AG09319 (cell line): ENCODE results near the gene SARDH.

Experiments
- DNase-seq: peaks from one replicate; pipeline ENCODE4 v3.0.0-alpha.2; 2010; ENCODE audit warnings: low read depth; ENCODE audit errors: extremely low read depth
- TF ChIP-seq, protein P1 (sequence below): IDR thresholded peaks from 2 replicates; pipeline ENCODE4 v1.5.1; 2011; ENCODE audit warnings: low read depth, mild to moderate bottlenecking, inconsistent platforms, low read length, moderate library complexity

The SARDH gene

DNA sequence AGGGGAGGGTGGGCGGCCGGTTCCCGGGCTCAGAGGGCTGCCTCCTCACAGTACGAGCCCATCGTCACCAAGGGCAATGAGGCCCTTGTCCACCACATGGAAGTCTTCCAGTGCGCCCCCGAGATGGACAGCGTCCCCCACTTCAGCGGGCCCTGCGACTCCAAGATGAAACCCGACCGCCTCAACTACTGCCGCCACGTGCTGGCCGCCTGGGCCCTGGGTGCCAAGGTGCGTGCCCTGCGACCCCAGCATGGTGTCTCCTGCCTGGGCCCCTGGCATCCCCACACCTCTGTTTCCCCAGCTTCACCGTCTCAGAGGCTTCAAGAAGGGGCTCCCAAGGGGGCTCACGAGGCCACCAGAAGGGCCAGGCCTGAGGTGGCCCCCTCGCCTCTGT lies 94.8 kb downstream of the SARDH start:
- no peak for DNase-seq
- TF ChIP-seq, protein P1, sequence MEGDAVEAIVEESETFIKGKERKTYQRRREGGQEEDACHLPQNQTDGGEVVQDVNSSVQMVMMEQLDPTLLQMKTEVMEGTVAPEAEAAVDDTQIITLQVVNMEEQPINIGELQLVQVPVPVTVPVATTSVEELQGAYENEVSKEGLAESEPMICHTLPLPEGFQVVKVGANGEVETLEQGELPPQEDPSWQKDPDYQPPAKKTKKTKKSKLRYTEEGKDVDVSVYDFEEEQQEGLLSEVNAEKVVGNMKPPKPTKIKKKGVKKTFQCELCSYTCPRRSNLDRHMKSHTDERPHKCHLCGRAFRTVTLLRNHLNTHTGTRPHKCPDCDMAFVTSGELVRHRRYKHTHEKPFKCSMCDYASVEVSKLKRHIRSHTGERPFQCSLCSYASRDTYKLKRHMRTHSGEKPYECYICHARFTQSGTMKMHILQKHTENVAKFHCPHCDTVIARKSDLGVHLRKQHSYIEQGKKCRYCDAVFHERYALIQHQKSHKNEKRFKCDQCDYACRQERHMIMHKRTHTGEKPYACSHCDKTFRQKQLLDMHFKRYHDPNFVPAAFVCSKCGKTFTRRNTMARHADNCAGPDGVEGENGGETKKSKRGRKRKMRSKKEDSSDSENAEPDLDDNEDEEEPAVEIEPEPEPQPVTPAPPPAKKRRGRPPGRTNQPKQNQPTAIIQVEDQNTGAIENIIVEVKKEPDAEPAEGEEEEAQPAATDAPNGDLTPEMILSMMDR = no peak

DNA sequence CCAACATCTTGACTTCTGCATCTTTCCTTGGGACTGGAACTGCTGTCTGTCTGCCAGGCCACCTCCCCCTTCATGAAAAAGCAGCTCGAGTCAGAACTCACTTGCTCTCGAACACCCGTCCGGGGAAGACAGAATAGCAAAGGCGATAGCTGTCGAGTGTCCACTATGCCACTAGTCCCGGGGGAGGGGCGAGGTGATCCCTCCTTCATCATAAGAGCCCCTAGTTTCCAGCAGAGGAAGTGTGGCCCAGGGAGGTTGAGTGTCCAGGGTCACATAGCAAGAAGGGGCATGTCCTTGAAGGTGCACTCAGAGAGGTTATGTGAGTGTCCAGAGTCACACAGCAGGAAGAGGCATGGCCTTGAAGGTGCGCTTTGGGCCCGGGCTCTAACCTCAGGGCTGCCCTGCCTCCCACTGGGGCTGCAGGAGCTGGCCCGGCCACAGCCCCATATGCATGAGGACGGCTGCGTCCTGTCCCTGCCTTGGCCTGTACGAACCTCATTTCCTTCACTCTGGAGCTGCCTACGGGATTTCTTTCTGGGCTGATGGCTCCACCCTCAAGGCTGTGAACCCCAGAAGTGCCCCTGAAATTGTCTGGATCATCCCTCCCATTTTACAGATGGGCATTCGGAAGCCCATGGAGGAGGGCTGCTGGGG lies 95.3 kb downstream of the SARDH start:
- TF ChIP-seq, protein P1 = no peak
- no peak for DNase-seq

DNA sequence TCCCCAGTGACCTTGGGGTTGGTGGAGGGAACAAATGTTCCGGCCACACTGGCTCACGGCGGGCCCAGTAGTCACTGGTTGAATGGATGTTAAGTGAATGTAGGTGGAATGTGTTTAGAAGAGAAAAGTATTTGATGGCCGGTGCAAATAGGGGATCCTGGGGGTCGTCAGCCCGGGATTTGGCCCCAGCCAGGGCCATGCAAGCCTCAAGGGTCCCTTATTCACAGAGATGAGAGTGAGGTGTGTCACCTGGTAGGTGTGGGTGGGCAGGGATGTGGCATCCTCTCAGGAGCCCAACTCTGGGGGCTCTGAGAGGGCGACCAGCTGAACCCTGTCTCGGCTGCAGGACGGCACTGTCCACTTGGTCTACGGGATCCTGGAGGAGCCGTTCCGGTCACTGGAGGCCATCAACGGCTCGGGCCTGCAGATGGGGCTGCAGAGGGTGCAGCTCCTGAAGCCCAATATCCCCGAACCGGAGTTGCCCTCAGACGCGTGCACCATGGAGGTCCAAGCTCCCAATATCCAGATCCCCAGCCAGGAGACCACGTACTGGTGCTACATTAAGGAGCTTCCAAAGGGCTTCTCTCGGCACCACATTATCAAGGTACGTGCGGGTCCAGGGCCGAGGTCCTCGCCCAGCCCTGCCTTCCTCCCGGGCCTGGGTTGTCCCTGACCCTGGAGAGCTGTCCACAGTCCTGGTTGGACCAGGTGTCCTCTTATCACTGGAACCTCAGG lies 96.1 kb downstream of the SARDH start:
- TF ChIP-seq, protein P1 = no peak
- no peak for DNase-seq

DNA sequence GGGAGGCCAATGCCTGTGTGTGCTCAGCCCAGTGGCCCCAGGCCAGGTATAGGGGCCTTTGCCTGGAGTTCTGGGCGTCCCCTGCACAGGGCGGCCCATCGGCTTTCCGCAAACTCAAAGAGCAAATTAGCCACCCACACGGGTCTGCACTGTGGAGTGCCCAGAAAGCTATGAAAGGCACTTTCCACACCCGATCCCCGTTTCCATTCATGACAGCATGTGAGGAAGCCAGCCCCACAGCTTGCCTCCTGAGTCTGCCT lies 96.8 kb downstream of the SARDH start:
- TF ChIP-seq, protein P1 = no peak
- DNase-seq = no peak

DNA sequence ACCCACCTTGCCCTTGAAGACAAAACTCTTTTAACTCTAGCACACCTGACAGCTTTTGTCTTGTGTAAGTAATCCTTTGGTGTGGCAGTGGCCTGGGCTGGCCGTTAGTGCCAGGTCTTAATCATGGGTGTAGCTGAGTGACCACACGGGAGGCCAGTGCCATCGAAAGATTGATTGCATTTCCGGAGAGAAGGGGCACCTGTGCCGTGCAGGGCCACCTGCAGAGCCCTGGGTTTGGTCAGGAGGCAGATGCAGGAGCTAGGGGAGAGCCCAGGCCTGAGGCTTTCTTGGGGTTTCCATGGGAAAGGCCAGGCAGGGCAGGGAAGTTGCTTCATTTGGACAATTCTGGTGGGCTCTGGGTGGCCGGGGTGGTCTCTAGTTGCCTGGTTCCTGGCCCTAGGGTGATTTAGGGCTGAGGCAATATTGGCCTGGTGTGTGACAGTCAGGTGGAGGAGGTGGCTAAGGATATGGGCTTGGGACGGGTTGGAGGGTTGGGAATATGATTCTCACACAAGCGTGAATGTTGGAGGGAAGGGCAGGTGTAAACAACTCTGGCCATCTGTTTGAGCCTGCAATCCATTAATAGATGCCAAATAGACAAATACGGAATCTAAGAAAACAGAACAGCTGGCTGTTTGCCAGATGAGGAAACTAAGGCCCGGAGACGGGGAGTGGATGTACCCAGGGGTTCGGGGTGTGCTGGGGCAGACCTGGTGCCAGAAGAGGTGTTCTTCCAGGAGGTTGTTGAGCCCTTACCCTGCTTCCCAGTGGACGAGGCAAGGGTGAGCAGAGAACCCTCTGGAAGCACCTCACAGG lies 97.4 kb downstream of the SARDH start:
- TF ChIP-seq, protein P1 = no peak
- no peak for DNase-seq

DNA sequence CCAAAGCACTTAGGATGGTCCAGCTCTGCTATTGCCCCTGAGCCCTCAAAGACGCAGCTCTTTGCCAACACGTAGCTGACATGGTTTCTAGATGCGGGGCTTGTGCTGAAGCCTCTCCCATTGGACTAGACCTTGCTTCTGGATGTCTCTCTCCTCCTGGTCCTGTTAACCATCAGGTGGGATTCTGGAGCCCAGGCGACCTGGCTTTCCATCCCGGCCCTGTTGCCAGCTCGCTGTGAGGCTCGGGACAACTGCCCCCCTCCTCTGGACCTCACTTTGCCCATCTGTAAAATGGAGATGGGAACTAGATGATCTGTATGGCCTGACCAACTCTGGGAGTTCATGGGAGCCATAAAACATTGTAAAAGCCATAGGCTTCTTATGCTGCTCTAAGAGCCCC lies 98.0 kb downstream of the SARDH start:
- DNase-seq = no peak
- TF ChIP-seq, protein P1 = no peak

DNA sequence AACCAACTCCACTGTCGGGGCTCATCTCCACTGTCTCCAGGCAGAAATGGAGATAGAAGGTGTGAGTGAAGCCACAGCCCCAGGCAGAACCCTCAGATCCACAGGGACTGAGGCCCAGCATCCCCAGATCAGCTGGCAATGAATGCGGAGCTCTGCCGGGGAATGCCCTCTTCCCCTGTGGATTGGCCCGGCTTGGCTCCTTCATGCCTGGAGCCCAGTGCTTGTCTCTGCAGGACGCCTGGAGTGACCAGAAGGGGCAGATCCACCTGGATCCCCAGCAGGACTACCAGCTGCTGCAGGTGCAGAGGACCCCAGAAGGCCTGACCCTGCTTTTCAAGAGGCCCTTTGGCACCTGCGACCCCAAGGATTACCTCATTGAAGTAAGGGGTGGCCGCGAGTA lies 98.5 kb downstream of the SARDH start:
- no peak for DNase-seq
- TF ChIP-seq, protein P1 = no peak
